HAP-1 (cell line): ENCODE data around the gene GLRX5.

ENCODE experiments used
- DNase-seq, 2 experiments: peaks; one replicate each; pipeline ENCODE4 v3.0.0-alpha.2; 2016 to 2020; ENCODE audit warnings: low spot score in 2 of 2
- H3K27me3 ChIP-seq: fragments of 250-450 bp; sonication (Bioruptor Pico); 2 replicates; pipeline ENCODE4 v1.5.1; 2020; ENCODE audit warnings: low read depth, mild to moderate bottlenecking, moderate library complexity
- H3K36me3 ChIP-seq: fragments of 250-450 bp; sonication (Bioruptor Pico); replicated peaks from 2 replicates; pipeline ENCODE4 v1.5.1; 2020; ENCODE audit warnings: mild to moderate bottlenecking
- H3K4me1 ChIP-seq: fragments of 250-450 bp; sonication (Bioruptor Pico); 2 replicates; pipeline ENCODE4 v1.5.1; 2020; ENCODE audit warnings: mild to moderate bottlenecking
- H3K4me3 ChIP-seq: fragments of 250-450 bp; sonication (Bioruptor Pico); 2 replicates; pipeline ENCODE4 v1.5.1; 2020; ENCODE audit warnings: mild to moderate bottlenecking, moderate library complexity
- H3K9me3 ChIP-seq: fragments of 250-450 bp; sonication (Bioruptor Pico); 2 replicates; pipeline ENCODE4 v1.5.1; 2020; ENCODE audit warnings: mild to moderate bottlenecking, moderate library complexity
- in situ Hi-C: fragments of 300-500 bp; cut with MboI; formaldehyde crosslinking; loops from 3 replicates; pipeline ENCODE4 v1.14.3; 2020; ENCODE audit warnings: low sequenced_read_pairs, inconsistent platforms, mixed read lengths

GLRX5 gene

DNA sequence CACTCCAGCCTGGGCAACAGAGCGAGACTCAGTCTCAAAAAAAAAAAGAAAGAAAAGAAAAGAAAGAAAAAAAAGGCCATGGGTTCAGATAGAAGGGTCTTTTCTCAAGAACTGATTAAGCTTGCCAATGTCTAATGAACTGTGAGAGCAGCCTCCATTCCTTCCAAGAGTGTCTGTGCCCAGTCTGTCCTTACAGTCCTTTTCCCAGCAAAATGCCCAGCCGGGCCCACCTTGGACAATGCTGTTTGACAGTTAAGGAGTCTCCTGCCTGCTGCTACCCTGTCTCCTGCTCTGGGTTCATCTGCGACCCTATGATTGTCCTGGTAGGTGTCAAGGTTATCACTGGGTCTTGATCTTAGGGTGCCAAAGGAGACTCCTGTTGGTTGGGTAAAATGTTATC, 39.8 kb upstream of the GLRX5 start:
- Histone ChIP-seq H3K4me3 (no peak overlapping the region), H3K4me1 (no peaks in the 10 kb centered on the region), H3K36me3 (no peaks in the 10 kb centered on the region)

DNA sequence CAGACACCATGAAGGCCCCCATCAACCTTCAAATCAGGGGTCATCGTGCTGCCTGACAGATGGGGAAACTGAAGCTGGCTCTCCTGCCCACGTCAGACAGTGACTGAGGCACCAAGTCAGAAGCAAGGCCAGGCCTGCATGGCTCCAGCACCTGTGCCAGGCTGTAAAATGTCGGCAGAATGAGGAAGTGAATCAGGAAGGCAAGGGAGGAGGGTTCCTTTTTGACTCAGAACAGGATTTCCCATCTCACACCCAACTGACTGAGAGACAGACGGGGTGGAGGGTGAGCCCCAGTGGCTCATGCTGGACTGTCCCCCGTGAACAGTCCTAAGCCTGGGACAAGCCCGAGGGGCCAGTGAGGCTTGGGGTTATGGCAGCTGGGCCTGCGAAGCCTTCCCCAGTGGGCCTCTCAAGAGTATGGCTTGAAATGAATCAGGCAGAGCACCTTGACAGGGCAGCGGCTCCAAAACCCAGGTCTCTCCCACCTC, 39.3 kb upstream of the GLRX5 start:
- Histone ChIP-seq H3K9me3 (no peaks in the 10 kb centered on the region), H3K36me3 (no peaks in the 10 kb centered on the region), H3K4me3 (no peak overlapping the region), H3K4me1 (no peaks in the 10 kb centered on the region), H3K27me3 (no peaks in the 10 kb centered on the region)
- DNase-seq, result no peak
- in situ Hi-C loops, result no loop called here

More for the DNA sequence above, 39.8 kb upstream of the GLRX5 start:
- DNase-seq, result no peak
- Histone ChIP-seq H3K9me3 (no peaks in the 10 kb centered on the region), H3K27me3 (no peaks in the 10 kb centered on the region)
- in situ Hi-C loops, result no loop called here

DNA sequence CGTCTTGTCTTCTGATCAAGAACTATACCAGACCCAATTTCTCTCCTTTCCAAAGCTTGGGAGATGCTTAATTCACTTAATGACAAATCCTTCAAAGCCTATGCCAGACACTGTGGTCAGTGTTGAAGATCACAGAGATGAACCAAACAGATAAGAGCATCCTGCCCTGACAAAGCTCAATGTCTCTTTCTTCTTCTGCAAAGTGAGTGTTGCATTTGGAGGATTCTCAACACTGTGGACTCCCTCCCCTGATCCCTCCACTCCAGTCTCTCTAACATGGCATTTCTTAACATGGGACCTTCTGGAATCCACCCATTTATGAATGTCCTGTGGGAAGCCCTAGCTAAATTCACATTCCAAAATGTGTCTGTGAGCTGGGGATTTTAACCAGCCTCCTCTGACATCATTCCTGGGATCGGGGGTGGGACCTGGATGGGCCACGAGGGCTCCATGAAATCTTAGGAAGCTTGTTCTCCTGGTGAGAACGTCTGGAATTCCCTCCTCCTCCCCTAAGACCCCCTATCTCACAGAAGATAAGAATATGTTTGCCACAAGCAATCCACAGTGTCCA, 38.7 kb upstream of the GLRX5 start:
- Histone ChIP-seq H3K4me1 (no peaks in the 10 kb centered on the region), H3K36me3 (no peaks in the 10 kb centered on the region), H3K4me3 (no peak overlapping the region), H3K27me3 (no peaks in the 10 kb centered on the region), H3K9me3 (no peaks in the 10 kb centered on the region)
- in situ Hi-C loops, result no loop called here
- DNase-seq, result no peak

DNA sequence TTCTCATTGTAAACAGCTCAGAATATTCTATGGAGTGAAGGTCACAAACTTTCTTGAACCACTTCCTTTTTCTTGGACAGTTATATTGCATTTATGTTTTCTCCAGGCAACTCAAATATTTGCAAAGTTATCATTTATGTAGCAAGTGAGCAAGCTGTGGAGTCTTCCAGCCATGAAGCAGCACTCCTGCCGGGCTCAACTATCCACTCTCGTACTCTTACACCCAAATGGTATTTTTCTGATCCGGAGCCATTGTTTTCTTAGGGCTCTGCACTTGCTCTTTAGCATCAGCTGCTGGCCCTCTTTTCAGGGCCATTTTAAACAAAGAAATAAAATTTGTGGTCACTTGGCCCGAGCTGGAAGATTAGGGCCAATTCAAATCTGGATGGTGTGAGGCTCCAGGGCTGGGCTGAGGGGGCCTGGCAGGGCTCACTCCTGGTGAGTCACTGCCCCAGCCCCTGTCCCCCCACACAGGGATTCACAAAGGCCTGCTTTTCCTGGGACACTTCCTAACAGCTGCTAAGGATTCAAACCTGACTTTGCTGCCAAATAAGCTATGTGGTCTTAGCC, 38.1 kb upstream of the GLRX5 start:
- H3K9me3 ChIP-seq, result no peaks in the 10 kb centered on the region
- DNase-seq, result no peak
- H3K4me3 ChIP-seq, result no peak overlapping the region
- H3K27me3 ChIP-seq, result no peaks in the 10 kb centered on the region
- in situ Hi-C loops, result no loop called here
- H3K4me1 ChIP-seq, result no peaks in the 10 kb centered on the region
- H3K36me3 ChIP-seq, result no peaks in the 10 kb centered on the region

DNA sequence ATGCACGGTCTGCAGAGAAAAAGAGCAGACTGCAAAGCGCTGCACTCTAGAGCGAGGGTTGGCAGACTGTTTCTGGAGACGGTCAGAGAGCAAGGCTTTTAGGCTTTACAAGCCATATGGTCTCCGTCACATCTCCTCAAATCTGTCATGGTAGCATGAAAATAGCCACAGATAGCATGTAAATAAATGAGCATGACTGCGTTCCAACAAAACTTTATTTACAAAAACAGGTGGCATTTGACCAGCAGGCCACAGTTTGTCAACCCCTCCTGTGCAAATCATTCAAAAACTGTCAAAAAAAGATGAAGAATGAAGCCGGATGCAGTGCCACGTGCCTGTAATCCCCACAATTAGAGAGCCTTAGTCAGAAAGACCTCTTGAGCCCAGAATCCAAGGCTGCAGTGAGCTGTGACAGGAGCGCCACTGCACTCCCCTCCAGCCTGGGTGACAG, 37.3 kb upstream of the GLRX5 start:
- DNase-seq, result no peak
- Histone ChIP-seq H3K9me3 (no peaks in the 10 kb centered on the region), H3K36me3 (no peaks in the 10 kb centered on the region), H3K4me3 (no peak overlapping the region), H3K27me3 (no peaks in the 10 kb centered on the region), H3K4me1 (no peaks in the 10 kb centered on the region)
- in situ Hi-C loops, result no loop called here

DNA sequence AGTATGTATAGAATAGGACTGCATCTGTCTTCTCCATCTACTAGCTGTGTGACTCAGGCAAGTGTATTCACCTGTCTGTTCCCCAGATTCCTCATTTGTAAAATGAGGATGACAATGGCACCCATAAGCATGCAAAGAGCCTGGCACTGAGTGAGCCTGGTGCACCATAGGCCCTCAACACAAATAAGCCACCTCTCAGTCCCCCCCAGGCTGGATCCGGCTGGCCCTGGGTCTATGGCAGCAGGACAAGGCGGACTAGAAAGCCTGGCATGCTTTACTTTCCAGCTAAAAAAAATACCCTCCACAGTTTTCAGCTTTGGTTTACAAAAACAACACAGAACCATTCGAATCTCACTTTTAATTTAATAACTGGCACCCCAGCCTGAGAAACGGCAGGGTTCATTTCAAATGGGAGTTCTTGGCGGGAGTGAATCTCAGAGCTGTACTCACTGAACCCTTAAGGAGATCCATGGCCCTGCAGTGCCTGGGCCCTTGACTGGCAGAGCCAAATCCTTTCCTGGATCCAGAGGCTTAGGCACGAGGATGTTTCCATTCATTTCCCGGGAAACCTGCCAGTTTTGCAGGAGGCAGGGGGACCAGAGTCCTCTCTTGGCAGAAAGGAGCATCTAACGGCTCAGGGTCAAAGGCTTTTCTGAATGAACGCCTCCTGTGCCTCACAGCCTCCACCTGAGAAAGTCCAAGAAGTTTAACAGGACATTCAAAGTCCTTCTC, 36.1 kb upstream of the GLRX5 start:
- no peak overlapping the region for H3K4me3 ChIP-seq
- in situ Hi-C loops, result no loop called here
- no peak for DNase-seq
- no peaks in the 10 kb centered on the region for H3K27me3 ChIP-seq
- H3K9me3 ChIP-seq, result no peaks in the 10 kb centered on the region
- no peaks in the 10 kb centered on the region for H3K4me1 ChIP-seq
- no peaks in the 10 kb centered on the region for H3K36me3 ChIP-seq

DNA sequence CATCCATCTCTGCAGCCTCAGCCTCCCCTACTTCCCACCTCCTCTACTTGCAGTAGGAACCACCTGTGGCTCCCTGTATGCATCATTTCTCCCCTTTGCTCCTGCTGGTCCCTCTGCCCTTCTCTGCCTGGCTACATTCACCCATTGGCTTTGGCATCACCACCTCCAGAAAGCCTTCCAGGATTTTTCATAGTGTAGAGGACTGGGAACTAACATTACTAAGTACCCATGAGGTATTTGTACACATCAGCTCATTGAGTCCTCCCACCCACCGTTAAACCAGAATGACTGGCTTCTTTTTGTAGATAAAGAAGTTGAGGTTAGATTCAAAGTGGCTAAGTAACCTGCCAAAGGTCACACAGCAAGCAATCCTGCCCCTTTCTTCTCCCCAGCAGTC, 35.5 kb upstream of the GLRX5 start:
- Histone ChIP-seq H3K36me3 (no peaks in the 10 kb centered on the region), H3K4me1 (no peaks in the 10 kb centered on the region), H3K27me3 (no peaks in the 10 kb centered on the region), H3K4me3 (no peak overlapping the region), H3K9me3 (no peaks in the 10 kb centered on the region)
- in situ Hi-C loops, result no loop called here
- no peak for DNase-seq

DNA sequence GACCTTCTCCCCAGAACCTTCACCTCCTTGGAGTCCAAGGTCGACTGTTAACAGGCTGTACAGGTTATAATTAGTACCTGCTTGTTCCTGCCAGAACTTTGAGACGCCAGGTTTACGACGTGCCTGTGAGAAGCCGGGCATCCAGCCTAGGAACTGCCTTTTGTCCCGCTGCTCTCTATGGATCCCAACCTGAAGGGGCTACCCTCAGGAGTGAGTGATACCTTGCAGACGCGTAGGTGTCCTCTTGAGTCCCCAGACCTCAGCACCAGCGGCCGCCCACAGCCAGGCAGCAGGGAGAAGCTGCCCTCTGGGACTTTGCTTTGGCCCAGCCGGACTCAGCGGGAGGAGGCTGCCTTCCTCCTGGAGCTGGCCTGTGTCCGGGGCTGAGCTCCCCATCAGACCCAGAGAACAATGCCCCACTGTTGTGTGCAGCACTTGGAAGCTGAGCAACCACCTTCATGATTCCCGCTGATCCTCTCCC, 34.6 kb upstream of the GLRX5 start:
- H3K4me3 ChIP-seq, result no peak overlapping the region
- H3K27me3 ChIP-seq, result no peaks in the 10 kb centered on the region
- no peaks in the 10 kb centered on the region for H3K9me3 ChIP-seq
- in situ Hi-C loops, result no loop called here
- no peaks in the 10 kb centered on the region for H3K36me3 ChIP-seq
- no peak for DNase-seq
- no peaks in the 10 kb centered on the region for H3K4me1 ChIP-seq

DNA sequence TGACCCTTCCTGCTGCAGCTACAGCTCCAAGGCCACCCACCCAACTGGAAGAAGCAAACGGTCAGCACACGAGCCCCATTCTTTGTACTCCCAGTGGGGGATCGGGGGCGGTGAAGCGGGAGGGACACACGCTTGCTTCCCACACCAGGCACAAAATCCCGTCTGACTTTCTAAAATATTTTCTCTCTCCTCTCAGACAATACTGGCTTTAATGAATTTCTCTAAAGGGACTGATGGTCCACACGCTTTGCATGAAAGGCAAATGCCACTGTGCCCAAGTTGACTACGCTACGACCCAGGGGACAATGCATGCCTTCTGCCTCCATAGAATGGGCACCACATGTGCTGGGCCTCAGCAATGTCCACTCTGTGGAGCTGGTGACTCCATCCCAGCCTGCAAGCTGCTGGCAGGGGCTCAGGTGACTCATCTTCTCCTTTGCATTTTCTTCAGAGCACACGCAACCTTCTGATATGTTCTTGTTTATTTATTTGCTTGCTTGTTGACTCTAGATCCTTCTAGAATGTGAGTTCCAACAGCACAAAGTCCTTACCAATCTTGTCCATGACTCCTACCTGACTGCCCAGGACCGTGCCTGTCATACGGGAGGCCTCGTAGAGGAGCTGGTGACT, 34.0 kb upstream of the GLRX5 start:
- in situ Hi-C loops, result no loop called here
- no peaks in the 10 kb centered on the region for H3K4me1 ChIP-seq
- no peaks in the 10 kb centered on the region for H3K36me3 ChIP-seq
- no peaks in the 10 kb centered on the region for H3K27me3 ChIP-seq
- DNase-seq, result no peak
- H3K4me3 ChIP-seq, result no peak overlapping the region
- H3K9me3 ChIP-seq, result no peaks in the 10 kb centered on the region

DNA sequence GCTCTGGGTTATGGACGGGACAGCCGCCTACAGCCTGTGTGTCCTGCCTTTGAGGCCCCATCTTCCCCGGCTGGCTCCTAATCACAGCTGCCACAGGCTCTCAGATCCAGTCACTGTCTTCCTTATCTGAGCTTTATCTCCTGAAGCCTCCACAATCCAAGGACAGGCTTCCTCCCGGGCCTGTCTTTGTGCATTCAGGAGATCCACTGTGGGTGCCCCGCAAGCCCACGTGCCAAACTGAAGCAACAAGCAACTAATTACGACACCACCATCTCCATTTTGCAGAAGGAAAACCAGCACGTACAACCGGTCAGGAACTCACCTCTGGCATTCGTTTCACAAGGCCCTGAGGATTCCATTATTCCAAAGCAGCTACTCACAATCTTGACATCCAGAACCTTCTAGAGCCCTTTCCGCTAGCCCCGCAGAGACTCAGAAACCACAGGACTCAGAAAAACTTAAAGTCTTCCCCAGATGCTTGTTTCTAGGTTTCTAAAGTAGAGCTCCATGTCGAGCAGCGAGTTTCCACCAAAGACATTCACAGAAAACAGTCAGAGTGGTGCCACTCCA, 32.4 kb upstream of the GLRX5 start:
- Histone ChIP-seq H3K27me3 (no peaks in the 10 kb centered on the region), H3K4me3 (no peak overlapping the region), H3K4me1 (no peaks in the 10 kb centered on the region), H3K9me3 (no peaks in the 10 kb centered on the region), H3K36me3 (no peaks in the 10 kb centered on the region)
- in situ Hi-C loops, result no loop called here
- no peak for DNase-seq

DNA sequence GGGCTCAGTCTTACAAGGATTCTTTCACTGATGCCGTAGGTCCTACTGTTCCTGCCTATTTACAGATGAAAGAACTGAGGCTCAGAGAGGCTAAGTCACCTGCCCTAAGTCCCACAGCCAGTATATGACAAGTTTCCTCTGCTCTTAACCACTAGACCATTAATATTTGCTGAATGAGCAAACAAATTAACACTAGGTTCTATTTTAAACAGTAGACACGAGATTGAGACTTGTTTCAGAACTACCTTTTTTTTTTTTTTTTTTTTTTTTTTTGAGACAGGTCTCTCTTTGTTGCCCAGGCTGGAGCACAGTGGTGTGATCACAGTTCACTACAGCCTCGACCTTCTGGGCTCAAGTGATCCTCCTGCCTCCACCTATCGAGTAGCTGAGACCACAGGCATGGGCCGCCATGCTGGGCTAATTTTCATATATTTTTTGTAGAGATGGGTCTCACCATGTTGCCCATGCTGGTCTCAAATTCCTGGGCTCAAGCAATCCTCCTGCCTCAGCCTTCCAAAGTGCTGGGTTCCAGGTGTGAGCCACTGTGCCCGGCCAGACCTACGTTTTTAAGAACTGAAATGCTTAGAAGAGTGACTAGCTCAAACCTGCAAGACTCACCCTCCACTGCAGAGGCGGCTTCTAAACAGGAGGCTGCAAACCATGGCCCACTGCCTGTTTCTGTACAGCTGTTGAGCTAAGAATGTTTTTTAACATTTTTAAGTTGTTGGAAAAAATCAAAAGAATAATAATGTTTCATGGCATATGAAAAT, 31.3 kb upstream of the GLRX5 start:
- Histone ChIP-seq H3K4me1 (no peaks in the 10 kb centered on the region), H3K27me3 (no peaks in the 10 kb centered on the region), H3K4me3 (no peak overlapping the region), H3K36me3 (no peaks in the 10 kb centered on the region), H3K9me3 (no peaks in the 10 kb centered on the region)
- DNase-seq, result no peak
- in situ Hi-C loops, result no loop called here

DNA sequence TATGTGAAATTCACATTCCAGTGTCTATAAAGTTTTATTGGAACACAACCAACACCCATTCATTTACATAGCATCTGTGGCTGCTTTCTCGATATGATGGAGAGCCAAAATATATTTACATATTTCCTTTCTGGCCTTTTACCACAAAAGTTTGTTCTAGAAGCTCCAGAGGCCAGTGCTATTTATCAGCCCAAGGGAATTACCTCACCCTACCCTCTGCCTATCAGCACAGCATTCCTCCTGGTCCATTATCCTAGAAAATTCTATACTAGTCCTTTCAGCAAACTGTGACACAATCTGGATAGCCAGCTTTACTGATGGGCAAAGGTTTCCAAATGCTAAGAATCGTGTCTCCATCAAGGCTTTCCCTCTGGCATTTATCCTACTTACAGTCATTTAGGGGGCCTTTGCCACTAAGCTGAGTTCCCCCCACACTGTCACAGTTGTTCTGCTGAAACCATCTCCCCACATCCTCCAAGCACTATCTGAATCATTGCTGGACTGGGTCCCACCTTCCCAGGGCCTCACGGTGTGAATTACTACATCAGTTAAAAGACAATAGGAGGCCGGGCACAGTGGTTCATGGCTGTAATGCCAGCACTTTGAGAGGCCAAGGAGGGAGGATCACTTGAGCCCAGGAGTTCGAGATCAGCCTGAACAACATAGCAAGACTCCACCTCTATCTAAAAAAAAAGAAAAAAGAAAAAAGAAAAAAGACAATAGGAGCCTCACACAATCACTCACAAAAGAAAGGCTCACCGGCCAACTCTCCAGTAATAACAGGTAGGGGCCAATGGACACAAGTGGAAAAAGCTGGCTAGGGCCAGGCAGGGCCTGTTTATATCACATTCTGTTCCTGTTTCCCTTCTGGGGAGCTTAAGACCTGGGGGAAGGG, 30.5 kb upstream of the GLRX5 start:
- Histone ChIP-seq H3K36me3 (no peaks in the 10 kb centered on the region), H3K4me3 (no peak overlapping the region), H3K9me3 (no peaks in the 10 kb centered on the region), H3K27me3 (no peaks in the 10 kb centered on the region), H3K4me1 (no peaks in the 10 kb centered on the region)
- no peak for DNase-seq
- in situ Hi-C loops, result no loop called here
